Activated CD4-positive, alpha-beta T cell treated with anti-CD3 and anti-CD28 coated beads, Interleukin-10, Interleukin-2, amounts not matched to agents 100 ng/mL and 50 ng/mL, durations not matched to agents 16 hours and 8 hours (primary cell): ENCODE measurements around the gene UBE2Q1.
A peak's percentile ranks its signal among the peaks of the same experiment; 100 is the strongest.

Source experiments
- DNase-seq: peaks from one replicate; pipeline ENCODE4 v3.0.0-alpha.2; 2020

Gene UBE2Q1

DNA sequence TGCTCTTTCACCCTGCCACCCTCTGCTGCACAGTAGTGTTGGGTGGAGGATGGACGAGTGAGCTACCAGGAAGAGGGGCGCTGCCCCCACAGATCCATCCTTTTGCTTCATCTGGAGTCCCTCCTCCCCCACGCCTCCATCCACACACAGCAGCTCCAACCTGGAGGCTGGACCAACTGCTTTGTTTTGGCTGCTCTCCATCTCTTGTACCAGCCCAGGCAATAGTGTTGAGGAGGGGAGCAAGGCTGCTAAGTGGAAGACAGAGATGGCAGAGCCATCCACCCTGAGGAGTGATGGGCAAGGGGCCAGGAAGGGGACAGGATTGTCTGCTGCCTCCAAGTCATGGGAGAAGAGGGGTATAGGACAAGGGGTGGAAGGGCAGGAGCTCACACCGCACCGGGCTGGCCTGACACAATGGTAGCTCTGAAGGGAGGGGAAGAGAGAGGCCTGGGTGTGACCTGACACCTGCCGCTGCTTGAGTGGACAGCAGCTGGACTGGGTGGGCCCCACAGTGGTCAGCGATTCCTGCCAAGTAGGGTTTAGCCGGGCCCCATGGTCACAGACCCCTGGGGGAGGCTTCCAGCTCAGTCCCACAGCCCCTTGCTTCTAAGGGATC, 17.6 kb upstream of the UBE2Q1 start:
- no peak for DNase-seq

DNA sequence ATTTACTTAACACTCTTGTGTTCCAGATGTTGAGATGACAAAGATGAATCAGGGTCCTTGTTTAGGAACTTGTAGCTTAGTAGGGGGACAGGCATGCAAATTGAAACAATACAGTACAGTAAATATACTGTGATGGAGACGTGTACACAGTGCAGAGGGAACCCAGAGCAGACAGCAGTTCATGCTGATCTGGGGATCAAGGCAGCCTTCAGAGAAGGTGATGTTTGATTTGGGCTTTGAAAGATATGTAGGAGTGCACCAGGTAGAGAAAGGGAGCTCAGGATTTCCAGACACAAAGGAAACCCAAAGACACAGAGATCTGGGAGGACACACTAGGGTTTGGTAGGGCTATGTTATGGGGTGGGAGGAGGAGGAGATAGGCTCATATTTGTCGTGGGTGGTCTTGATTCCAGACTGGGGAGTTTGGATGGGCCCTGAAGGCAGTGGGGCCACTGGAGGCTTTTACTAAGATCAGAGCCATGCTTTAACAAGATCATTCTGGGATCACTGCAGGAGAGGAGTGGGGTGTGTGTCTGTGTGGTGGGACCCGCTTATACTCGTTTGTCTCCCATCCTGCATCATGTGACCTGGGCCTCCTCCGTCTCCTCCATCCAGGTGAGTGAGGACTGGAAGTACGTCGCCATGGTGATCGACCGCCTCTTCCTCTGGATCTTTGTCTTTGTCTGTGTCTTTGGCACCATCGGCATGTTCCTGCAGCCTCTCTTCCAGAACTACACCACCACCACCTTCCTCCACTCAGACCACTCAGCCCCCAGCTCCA, 16.9 kb upstream of the UBE2Q1 start:
- DNase-seq = no peak

DNA sequence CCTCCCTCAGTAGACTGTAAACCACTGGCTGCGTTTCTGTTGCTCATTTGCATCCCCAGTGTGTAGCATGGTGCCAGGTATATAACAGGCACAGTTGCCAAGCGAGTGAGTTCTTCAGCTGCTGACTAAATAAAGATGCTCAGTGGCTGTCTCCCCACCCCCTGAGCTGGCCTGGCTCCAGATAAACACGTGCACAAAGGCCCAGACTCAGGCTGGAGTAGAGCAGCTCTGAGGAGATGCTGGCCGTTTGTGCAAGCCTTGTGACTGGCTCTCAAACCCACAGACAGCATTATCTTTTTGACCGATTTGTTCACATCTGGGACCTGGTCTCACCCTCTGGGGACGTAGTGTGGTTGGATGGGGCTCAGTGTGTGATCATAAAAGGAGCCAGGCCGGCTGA, 16.3 kb upstream of the UBE2Q1 start:
- no peak for DNase-seq

DNA sequence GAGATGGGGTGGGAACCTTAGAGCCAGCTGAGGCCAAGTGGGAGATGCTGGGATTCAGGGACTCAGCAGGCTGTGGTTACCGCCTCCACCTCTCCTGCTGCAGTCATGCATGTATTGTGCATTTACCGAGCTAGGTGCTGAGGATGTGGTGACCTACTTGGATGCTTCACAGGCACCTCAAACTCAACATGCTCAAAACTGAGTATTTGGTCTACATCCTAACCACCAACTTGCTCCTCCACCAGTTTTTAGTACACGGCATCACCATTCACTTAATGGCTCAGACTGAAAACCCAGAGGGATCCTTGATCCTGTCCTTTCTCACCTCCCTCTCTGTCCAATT, 14.7 kb upstream of the UBE2Q1 start:
- no peak for DNase-seq

DNA sequence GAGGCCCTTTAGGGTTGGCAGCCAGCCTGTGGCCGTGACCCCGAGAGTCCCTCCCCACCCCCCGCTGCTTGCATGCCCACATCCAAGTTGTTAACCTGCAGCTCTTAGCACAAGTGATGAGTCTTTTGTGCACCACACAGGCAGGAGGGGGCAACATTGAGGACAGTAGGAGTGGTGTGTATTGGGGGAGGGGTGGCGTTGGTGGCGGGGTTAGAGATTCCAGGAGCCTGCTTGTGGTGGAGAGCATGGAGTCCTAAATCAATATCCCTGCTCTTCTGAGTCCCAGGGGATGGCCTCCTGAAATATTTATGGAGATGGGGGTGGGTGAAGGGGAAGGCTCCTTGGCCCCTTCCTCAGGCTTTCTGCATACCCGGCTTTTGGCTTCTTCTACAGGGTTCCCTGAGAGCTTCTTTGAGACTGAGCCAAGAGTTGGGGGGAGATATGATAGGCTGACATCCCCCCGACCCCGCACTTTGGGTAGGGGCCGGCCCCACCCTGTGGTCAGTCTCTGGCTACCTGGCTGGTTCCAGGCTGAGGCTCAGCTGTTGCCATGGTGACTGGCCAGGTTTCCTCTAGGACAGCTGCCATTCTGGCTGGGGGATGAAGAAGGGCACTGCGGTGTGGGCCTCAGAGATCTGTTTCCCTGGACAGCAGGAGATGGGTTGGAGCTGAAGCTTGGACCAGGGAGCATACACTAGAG, 14.2 kb upstream of the UBE2Q1 start:
- no peak for DNase-seq

DNA sequence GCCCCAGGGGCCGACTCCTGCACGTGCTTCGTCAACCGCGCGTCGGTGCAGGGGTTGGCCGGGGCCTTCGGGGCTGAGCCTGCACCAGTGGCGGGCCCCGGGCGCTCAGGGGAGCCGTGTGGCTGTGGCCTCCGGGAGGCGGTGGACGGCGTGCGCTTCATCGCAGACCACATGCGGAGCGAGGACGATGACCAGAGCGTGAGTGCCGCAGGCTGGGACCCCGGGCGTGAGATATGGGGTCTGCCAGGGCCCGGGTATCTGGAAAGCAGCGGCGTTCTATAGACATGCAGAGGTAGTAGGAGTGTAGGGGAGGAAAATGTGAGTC, 13.5 kb upstream of the UBE2Q1 start:
- DNase-seq = no peak

DNA sequence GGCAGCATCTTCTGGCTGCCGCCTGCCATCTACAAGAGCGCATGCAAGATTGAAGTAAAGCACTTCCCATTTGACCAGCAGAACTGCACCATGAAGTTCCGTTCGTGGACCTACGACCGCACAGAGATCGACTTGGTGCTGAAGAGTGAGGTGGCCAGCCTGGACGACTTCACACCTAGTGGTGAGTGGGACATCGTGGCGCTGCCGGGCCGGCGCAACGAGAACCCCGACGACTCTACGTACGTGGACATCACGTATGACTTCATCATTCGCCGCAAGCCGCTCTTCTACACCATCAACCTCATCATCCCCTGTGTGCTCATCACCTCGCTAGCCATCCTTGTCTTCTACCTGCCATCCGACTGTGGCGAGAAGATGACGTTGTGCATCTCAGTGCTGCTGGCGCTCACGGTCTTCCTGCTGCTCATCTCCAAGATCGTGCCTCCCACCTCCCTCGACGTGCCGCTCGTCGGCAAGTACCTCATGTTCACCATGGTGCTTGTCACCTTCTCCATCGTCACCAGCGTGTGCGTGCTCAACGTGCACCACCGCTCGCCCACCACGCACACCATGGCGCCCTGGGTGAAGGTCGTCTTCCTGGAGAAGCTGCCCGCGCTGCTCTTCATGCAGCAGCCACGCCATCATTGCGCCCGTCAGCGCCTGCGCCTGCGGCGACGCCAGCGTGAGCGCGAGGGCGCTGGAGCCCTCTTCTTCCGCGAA, 12.9 kb upstream of the UBE2Q1 start:
- no peak for DNase-seq

DNA sequence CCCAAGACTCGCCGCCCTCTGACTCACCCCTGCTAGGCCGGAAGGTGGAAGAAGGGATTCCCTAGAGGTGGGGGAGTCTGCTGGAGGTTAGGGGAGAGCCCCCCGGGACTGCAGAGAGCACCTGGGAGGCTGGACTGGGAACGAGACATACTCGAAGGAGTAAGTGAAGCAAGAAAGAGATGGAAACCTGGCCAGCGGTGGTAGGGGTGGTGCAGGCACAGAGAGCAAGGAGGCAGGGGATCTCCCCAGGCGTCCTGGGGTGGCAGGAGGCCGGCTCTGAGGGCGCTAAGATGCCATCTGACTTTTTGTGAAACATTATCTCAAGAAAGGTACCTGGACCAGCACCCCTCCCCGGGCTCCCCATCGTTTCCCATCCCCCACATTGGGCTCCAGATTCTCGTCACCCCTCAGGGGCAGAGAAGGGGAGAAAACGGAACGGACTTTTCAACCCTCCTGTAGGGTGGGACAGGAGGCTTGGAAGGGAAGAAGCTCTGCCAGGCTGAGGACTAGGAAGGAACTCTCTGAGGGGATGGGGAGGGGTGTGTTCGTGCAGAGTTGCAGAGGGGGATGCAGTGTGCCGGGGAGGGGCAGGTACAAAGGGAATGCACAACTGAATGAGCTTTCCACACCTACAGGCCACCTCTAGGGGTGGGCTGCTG, 9.8 kb upstream of the UBE2Q1 start:
- no peak for DNase-seq

DNA sequence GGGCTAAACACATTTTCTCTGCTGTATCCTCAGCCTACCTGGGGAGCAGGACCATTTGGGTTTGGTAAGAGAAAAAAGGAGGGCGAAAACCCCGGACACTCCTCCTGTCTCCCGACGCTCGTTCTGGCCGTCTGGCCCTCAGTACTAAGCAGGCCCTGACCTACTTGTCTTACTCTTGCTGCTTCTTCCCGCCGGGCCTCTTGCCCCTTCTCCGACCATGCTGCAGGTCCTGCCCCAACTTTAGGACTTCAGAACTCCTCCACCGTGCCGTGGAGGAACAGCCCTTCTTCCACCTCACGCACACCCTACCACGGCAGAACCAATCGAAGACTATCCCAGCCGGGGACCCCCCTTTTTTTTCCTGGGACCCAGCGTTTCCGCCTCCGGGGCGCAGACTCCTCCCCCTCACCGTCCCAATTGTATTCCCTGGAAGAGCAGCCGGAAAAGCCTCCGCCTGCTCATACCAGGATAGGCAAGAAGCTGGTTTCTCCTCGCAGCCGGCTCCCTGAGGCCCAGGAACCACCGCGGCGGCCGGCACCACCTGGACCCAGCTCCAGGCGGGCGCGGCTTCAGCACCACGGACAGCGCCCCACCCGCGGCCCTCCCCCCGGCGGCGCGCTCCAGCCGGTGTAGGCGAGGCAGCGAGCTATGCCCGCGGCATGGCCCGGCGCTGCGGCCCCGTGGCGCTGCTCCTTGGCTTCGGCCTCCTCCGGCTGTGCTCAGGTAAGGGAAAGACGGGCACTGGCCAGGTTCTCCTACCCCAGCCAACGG, 9.1 kb upstream of the UBE2Q1 start, which contains the start of gene CHRNB2:
CHRNB2 (plus strand) TSS at position 393 of the 771 bp plus-strand sequence; CDS start at position 660, 267 bp downstream.
- peak; percentile 64 for DNase-seq

DNA sequence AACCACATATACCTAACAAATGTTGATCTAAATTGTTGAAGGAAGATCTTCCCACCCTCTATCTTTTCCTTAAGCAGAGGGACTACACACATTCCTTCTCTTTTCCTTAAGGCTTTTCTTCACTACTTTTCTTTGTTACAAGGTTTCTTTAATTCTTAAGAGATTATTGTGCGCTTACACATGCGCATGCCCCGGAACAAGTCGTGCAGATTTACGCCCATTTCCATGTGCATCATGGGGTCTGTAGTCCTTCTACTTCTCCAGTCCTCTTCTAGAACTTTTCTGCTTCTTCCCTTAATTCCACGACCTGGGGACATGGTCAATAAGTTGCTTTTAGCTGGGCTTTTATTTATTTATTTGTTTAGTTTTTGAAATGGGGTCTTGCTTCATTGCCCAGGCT, 7.4 kb upstream of the UBE2Q1 start:
- no peak for DNase-seq

DNA sequence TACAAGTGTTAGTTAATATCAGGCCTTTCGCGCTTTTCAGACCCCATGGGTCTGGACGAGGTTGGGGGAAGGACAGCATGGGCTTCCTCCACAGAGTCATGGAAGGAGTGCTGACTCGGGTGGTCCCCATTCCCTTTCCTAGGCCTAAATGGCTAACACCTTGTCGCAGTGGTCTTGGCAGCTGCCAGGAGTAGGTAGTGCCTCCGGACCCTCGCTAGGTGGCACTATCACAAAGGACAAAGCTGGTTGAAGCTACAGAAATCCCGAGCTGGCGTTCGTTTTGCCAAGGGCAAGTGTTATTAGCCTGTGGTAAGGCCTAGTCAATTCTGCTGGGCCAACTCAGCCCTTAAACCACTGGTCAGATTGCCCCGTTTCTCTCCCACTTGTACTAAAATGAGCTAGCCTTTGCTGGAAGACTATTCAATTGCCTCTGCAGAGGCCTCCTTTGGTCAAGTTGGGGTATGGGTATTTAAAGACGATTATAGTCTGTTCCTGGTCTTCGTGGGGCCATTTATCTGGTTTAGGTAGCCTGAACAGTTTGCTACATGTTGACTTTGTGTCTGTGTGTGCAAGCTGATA, 1.1 kb upstream of the UBE2Q1 start:
- peak; percentile 92 for DNase-seq

DNA sequence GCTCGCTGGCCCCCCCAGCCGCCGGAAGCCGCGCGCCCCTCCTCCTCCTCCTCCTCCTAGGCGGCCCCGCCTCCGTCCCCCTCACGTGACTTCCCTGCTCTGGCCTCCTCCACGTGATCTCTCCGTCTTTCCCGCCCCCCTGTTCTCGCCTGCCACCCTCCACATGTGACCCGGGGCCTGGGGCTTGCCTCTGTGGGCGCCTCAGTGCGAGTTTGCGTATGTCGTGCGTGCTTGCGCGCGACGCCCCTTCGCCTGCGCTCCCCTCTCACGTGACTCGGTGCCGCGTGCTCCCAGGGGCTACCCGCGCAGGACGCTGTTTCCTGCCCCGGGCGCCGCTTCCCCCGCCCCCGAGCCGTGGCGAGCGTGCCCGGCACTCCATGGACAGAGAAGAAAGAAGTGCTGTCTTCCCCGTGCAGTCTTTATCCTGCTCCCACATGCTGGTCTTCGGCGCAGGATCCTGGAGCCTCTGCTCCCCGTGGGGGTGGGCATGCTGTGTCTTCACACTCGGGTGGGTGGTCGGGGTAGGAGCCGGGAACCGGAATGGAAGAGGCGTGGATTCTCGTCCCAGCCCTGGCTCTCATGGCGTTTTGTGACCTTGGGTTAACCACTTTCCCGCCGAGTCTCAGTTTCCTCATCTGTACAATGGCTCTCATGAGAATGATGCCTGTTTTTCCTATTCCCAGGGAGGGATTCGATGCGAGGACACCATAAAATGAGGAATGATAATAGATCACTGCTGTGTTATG, 431 bp upstream of the UBE2Q1 start:
- DNase-seq = peak; percentile 100

DNA sequence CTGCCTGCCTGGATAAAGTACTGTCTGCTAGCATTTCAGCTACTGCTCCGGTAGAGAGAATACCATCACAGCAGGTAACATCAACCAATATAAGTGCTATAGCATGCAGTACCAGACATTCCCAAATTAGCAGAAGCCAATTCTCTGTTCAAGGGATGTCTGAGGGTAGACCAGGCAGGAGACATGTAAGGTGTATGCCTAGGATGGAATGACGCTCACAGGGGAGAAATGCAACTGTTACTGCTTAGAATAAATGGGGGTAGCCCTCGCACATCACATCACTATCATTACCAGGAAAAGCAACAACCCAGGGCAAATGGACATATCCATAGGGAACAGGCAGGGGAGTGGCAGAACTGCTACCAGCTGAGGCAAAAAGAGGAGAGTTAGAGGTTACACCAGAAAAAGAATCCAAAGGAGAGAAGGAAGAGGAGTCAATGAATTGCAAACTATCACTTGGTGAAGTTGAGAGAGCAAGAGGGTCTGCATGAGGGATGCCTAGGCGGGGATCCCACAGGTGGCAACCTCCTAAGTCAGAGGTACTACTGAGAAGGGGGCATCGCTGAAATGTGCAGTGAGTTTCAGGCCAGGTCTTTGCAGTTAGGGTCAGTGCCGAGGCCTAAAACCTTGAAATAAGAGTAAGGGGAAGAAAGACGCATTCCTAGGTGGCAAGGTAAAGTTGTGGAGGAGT, 1.1 kb downstream of the UBE2Q1 start:
- DNase-seq = no peak

DNA sequence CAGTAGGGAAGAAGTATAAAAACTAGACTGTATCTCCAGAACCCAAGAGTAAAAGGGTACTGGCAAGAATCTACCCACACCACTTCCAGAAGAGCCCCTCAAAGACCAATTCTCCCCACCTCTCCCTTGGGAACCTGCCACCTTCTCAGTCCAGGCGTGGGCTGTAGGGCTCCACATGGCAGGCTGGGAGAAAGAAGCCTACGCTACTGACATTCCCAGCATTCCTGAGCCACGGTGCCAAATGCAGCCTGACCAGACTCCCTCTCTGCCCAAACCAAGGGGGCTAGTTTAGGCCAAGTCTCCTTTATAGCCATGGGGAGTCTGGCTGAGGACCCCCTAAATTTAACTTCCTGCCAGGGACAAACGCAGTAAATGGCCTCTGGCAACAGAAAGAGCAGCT, 2.0 kb downstream of the UBE2Q1 start:
- no peak for DNase-seq

DNA sequence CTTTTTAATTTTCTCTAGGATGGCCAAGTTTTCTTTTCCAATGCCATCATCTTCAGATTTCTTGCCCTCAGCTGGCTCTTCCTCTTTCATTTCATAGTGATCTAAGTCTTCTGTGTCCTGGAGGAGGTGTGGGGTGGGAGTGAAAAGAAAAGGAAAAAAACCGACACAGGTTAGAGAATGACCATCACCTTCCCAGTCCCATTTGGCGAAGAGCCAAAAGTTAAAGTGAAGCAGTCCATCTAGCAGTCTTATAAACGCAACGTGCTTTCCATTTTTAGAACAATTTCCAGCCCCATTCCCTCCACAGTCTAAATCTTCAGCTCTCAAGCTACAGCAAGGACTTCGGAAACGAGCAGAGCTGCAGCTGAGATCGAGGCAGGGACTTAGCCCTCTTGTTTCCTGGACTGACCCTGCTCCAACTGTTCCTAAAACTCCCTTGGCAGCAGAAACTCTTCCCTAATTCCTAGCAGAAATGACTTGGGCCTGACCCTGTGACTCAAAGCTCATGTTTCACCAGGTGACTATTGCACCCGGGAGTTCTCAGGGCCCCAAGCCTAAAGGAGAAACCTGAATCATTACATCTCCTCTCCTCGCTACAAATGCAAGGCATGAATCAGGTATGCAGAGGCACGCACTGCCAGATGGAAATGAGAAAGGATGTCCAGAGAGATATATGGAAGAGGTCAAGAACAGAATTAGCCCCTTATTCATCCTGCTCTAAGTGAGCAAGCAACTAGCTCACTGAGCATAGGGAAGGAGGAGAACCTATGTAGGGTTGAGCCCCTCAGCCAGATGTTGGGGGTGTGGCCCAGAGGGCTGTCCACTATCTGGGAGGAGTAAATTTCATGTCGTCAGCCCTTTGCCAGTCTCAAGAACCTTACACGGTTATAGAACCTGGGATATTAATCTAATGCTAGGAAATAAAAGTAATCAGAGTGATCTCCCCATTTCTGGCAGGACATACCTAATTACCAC, 5.1 kb downstream of the UBE2Q1 start:
- DNase-seq = no peak

DNA sequence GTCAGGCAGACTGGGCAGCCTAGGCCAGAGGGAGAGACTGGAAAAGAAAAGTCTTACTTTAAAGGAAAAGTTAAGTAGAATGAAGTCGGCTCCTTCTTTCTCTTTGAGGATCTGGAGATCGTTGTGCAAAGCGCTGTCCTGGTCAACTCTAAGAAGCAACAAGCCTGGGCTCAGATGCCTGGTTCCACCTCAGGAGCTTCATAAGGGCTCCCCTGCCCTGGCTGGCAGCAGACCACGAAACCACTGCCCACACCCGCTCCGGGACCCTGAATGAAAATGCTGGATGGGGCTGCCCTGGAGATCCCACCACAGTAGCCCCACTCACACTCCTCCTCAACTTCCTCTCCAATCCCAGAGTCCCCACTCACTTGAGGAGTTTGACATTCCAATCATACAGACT, 6.4 kb downstream of the UBE2Q1 start:
- no peak for DNase-seq

DNA sequence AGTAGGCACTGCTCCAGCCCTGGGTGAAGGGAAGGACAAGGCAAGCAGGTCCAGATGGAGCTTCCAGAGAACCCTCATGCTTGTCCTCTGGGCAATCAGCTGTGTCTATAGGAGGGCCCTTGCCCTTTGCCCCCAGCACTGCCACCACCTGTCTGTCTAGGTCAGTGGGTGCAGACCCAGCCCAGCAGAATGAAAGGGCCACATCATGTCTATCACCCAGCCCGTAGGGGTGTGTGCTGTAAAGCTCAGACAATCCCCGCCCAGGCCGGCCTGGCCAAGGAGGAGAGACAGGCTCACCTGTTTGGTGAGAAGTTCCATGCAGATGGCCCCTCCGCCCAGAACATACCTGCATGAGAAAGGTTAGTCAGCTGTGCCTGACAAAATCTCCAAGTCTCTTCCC, 7.0 kb downstream of the UBE2Q1 start:
- no peak for DNase-seq

DNA sequence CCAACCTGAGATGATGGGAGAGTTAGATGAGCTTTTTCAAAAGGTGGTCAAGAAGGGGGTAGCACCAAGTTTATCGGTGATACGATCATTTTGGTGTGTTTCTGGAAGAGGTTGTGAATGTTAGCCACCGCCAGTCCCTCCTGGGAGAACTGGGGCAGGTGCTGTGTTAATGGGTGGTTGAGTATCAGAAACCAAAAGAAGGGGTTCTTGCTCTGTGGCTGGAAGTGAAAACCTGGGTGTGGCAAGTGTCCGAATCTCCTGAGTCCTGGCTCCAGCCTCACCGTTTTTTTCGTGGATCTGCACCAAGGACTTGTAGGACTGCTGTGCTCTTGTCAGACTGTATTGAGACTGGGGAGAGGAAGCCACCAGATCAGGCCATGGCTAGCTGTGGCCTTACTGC, 7.8 kb downstream of the UBE2Q1 start:
- DNase-seq = no peak

DNA sequence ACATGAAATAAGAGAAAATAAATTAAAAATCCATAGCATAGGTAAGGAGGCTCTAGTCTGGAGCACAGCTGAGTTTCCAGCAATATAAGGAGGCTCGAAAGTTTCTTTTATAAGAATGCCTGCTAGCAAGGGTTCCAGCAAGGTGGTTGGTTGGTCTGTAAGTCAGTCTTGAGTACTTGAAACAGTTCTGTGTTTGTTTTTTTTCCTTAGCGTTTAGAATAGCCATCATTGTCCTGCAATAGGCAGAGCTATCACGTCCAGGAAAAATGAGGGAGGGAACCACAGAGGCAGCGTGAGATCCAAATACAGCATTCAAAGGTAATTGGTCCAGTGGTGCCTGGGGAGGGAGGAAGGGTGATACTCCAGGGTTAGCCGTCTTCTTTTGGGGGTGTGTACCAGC, 8.4 kb downstream of the UBE2Q1 start:
- no peak for DNase-seq
